PC-9 (cell line): ENCODE results near the gene CFAP251. TPM values are rescaled to one million over a fixed set of nuclear protein-coding genes. Genes with fewer than 3 reads are reported as not detected.

Experiments used
- BruUV-seq: library from RNA; stranded (reverse); fragments of 400-500 nt; replicated peaks from 2 replicates; lab custom pipeline; 2021; lab: Mats Ljungman, UMichigan
- CTCF ChIA-PET: fragments of 300-600 bp; sonication (Branson Sonifier 250); formaldehyde crosslinking; loops from one replicate; lab custom pipeline; 2022; ENCODE audit warnings: antibody characterized with exemption; lab: Charles Lee
- POLR2A ChIA-PET: fragments of 300-600 bp; sonication (Branson Sonifier 250); formaldehyde crosslinking; loops from one replicate; lab custom pipeline; 2022; ENCODE audit warnings: antibody characterized with exemption; ENCODE audit not compliant: unreplicated experiment; lab: Charles Lee
- DNase-seq, 2 experiments: peaks; one replicate each; pipeline versions ENCODE4 v3.0.0 to v3.0.0-alpha.2; 2015 to 2022; ENCODE audit warnings: mixed read lengths in 1 of 2
- H2AFZ ChIP-seq: fragments of 200-600 bp; sonication (generic); 2 replicates; pipeline ENCODE4 v1.8.1; 2017; ENCODE audit warnings: antibody characterized with exemption
- H3F3A ChIP-seq: fragments of 200-600 bp; sonication (generic); 2 replicates; pipeline ENCODE4 v1.8.1; 2017; ENCODE audit warnings: antibody characterized with exemption, mild to moderate bottlenecking, low read depth; ENCODE audit not compliant: insufficient read depth
- H3K27ac ChIP-seq: fragments of 200-600 bp; sonication (generic); 2 replicates; pipeline ENCODE4 v1.6.1; 2016; ENCODE audit warnings: mixed run types
- H3K27me3 ChIP-seq: fragments of 200-600 bp; sonication (generic); 2 replicates; pipeline ENCODE4 v1.6.1; 2016; ENCODE audit warnings: low read depth, mixed run types; ENCODE audit not compliant: insufficient read depth
- H3K36me3 ChIP-seq: fragments of 200-600 bp; sonication (generic); 2 replicates; pipeline ENCODE4 v1.6.1; 2016; ENCODE audit warnings: low read depth, mixed run types
- H3K4me1 ChIP-seq: fragments of 200-600 bp; sonication (generic); replicated peaks from 2 replicates; pipeline ENCODE4 v1.6.1; 2016; ENCODE audit warnings: mixed run types; ENCODE audit not compliant: insufficient read depth
- H3K4me2 ChIP-seq: fragments of 200-600 bp; sonication (generic); 2 replicates; pipeline ENCODE4 v1.6.1; 2017; ENCODE audit warnings: mixed run types
- H3K4me3 ChIP-seq: fragments of 200-600 bp; sonication (generic); 2 replicates; pipeline ENCODE4 v1.6.1; 2016; ENCODE audit warnings: mixed run types
- H3K79me2 ChIP-seq: fragments of 200-600 bp; sonication (generic); 2 replicates; pipeline ENCODE4 v1.6.1; 2017; ENCODE audit warnings: low read depth, mixed run types
- H3K9me2 ChIP-seq: fragments of 200-600 bp; sonication (generic); 2 replicates; pipeline ENCODE4 v1.8.1; 2017; ENCODE audit warnings: mild to moderate bottlenecking; ENCODE audit not compliant: insufficient read depth
- H3K9me3 ChIP-seq: fragments of 200-600 bp; sonication (generic); 2 replicates; pipeline ENCODE4 v1.8.1; 2016; ENCODE audit warnings: low read depth; ENCODE audit not compliant: insufficient read depth
- H4K20me1 ChIP-seq: fragments of 200-600 bp; sonication (generic); 2 replicates; pipeline ENCODE4 v1.8.1; 2017; ENCODE audit not compliant: insufficient read depth
- EZH2 ChIP-seq: fragments of 200-600 bp; sonication (generic); IDR thresholded peaks from 2 replicates; pipeline ENCODE4 v1.8.0; 2017; ENCODE audit warnings: antibody characterized with exemption, low read depth
- intact Hi-C: fragments of 100-400 bp; cut with micrococcal nuclease; formaldehyde crosslinking; loops from one replicate; pipeline ENCODE4 v1.10.0; 2022; ENCODE audit not compliant: unreplicated experiment
- total RNA-seq: library from RNA; stranded (reverse); gene quantifications from 2 replicates; pipeline ENCODE4 v1.2.3, GENCODE V29; 2021
- TF ChIP-seq, protein P1 (sequence below): fragments of 200-600 bp; sonication (generic); conservative IDR thresholded peaks from 2 replicates; pipeline ENCODE4 v1.6.1; 2017; ENCODE audit warnings: mixed run types, antibody characterized with exemption, mild to moderate bottlenecking, moderate library complexity

Gene CFAP251
- total RNA-seq, 1 experiment from 2014 or later, result 4.3 TPM

DNA sequence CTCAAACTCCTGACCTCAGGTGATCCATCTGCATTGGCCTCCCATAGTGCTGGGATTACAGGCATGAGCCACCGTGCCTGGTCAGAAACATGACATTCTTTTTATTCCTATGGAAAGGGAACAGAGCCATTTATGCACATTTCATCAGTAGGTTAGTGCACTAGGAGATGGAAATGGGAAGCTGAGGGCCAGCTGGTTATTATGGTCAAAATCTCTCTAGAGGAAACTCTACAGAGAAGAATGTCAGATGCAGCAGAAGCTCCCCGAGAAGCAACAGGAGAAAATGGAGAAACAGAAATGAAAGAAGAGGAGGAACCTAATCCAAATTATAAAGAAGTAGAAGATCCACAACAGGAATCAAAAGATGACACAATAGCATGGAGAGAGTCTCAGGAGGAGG lies 2.7 kb downstream of the CFAP251 start:
- ChIA-PET POLR2A (no interaction called here), CTCF (no interaction called here)
- H2AFZ ChIP-seq, result no peak overlapping the region
- H3K27me3 ChIP-seq, result no peaks in the 10 kb centered on the region
- no peaks in the 10 kb centered on the region for H3K9me2 ChIP-seq
- no peaks in the 10 kb centered on the region for H3K79me2 ChIP-seq
- no peak for DNase-seq
- no TSS peak for BruUV-seq
- no peak overlapping the region for H3K27ac ChIP-seq
- no peaks in the 10 kb centered on the region for H4K20me1 ChIP-seq
- H3K4me3 ChIP-seq, result no peak overlapping the region
- H3K4me1 ChIP-seq, result no peaks in the 10 kb centered on the region
- TF ChIP-seq EZH2, result no peak
- TF ChIP-seq, protein P1, sequence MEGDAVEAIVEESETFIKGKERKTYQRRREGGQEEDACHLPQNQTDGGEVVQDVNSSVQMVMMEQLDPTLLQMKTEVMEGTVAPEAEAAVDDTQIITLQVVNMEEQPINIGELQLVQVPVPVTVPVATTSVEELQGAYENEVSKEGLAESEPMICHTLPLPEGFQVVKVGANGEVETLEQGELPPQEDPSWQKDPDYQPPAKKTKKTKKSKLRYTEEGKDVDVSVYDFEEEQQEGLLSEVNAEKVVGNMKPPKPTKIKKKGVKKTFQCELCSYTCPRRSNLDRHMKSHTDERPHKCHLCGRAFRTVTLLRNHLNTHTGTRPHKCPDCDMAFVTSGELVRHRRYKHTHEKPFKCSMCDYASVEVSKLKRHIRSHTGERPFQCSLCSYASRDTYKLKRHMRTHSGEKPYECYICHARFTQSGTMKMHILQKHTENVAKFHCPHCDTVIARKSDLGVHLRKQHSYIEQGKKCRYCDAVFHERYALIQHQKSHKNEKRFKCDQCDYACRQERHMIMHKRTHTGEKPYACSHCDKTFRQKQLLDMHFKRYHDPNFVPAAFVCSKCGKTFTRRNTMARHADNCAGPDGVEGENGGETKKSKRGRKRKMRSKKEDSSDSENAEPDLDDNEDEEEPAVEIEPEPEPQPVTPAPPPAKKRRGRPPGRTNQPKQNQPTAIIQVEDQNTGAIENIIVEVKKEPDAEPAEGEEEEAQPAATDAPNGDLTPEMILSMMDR, result no peak
- no peak overlapping the region for H3K4me2 ChIP-seq
- H3K9me3 ChIP-seq, result no peaks in the 10 kb centered on the region
- intact Hi-C loops, result loop anchor here (10.0 kb wide), 2 partner anchors 114 to 204 kb away; no protein-coding TSS in a partner anchor
- no peaks in the 10 kb centered on the region for H3F3A ChIP-seq
- 0 out of 2 replicates have a peak, but pooled peaks cover 8% of the 10 kb centered on the region for H3K36me3 ChIP-seq

DNA sequence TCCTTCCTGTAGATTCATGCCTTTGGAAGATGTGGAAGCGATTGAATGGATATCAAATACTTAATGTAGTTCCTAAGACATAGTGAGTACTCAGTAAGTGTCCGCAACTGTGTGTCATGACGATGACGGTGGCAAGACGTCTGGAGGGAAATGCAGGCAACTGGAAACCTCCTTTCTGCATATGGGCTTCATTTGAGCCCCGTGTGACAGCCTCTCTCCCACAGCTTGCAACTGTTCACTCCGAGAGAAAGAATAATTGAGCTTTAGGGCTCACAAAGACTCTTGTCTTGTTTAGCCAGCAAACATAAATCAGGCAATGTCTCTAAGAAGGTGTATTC lies 6.9 kb downstream of the CFAP251 start:
- Histone ChIP-seq H3K4me2 (no peak overlapping the region), H3K79me2 (no peaks in the 10 kb centered on the region), H3K36me3 (no peaks in the 10 kb centered on the region), H3K27me3 (no peaks in the 10 kb centered on the region), H3K4me3 (no peak overlapping the region), H3K9me3 (no peaks in the 10 kb centered on the region), H3K27ac (no peak overlapping the region), H3F3A (no peaks in the 10 kb centered on the region), H2AFZ (no peak overlapping the region), H3K9me2 (no peaks in the 10 kb centered on the region), H4K20me1 (no peaks in the 10 kb centered on the region), H3K4me1 (no peaks in the 10 kb centered on the region)
- BruUV-seq, result no TSS peak
- intact Hi-C loops, result loop anchor here (10.0 kb wide), 2 partner anchors 109 to 199 kb away; no protein-coding TSS in a partner anchor
- no peak for TF ChIP-seq EZH2
- ChIA-PET POLR2A (no interaction called here), CTCF (no interaction called here)
- DNase-seq, result no peak

DNA sequence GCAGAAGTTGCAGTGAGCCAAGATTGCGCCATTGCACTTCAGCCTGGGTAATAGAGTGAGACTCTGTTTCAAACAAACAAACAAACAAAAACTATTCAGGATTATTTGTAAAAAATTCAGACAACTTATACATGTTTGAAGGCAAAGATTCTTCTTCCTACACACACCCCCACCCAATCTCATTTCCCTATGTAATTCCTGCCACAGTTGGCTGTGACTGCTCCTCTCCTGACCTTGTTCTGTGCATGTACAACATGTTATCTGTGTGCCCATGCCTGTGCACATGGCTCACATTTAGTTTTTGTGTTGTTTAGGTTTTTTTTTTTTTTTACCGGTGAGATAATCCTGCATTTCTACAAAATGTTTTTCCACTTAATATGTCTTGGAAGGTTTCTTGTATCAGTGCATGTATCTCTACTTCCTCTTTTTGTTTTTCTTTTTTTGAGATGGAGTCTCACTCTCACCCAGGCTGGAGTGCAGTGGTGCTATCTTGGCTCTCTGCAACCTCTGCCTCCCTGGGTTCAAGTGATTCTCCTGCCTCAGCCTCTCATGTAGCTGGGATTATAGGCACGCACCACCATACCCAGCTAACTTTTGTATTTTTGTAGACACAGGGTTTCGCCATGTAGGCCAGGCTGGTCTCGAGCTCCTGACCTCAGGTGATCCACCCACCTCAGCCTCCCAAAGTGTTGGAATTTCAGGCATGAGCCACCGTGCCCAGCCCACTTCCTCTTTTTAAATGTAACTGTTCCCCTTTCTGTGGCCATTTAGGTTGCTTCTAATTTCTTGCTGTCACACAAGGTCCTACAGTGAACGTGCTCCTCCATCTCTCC lies 8.7 kb downstream of the CFAP251 start:
- Histone ChIP-seq H3F3A (no peaks in the 10 kb centered on the region), H3K27me3 (no peaks in the 10 kb centered on the region), H4K20me1 (no peaks in the 10 kb centered on the region), H3K79me2 (no peaks in the 10 kb centered on the region), H3K9me3 (no peaks in the 10 kb centered on the region), H3K4me2 (no peak overlapping the region), H3K27ac (no peak overlapping the region), H3K4me1 (no peaks in the 10 kb centered on the region), H2AFZ (no peak overlapping the region), H3K4me3 (no peak overlapping the region), H3K36me3 (no peaks in the 10 kb centered on the region), H3K9me2 (no peaks in the 10 kb centered on the region)
- no peak for TF ChIP-seq EZH2
- TF ChIP-seq, protein P1, result no peak
- ChIA-PET CTCF (no interaction called here), POLR2A (no interaction called here)
- no TSS peak for BruUV-seq
- intact Hi-C loops, result loop anchor here (10.0 kb wide), 2 partner anchors 108 to 198 kb away; no protein-coding TSS in a partner anchor
- no peak for DNase-seq
